BLaER1 treated with 17β-estradiol and CSF1 and Interleukin-3, amounts not matched to agents 10 nM and 100 nM (cell line): ENCODE results near the gene TLE1.
"Not testable (repeated sequence)": the region's sequence is repeated elsewhere in the genome, so short reads cannot be mapped to it uniquely, and the experiment has no call there.

Experiments used
- H3K27ac ChIP-seq, 11 experiments: shearing (Covaris generic); formaldehyde crosslinking; 2 replicates each; pipeline ENCODE4 v1.8.1; 2022
- H3K27me3 ChIP-seq, 11 experiments: shearing (Covaris generic); formaldehyde crosslinking; 2 replicates each; pipeline ENCODE4 v1.8.1; 2022
- H3K36me3 ChIP-seq, 11 experiments: shearing (Covaris generic); formaldehyde crosslinking; 2 replicates each; pipeline ENCODE4 v1.8.1; 2022
- H3K4me1 ChIP-seq, 10 experiments: shearing (Covaris generic); formaldehyde crosslinking; 2 replicates each; pipeline ENCODE4 v1.8.1; 2022
- H3K4me2 ChIP-seq, 11 experiments: shearing (Covaris generic); formaldehyde crosslinking; 2 replicates each; pipeline ENCODE4 v1.8.1; 2022
- H3K4me3 ChIP-seq, 10 experiments: shearing (Covaris generic); formaldehyde crosslinking; 2 replicates each; pipeline ENCODE4 v1.8.1; 2022
- H3K9ac ChIP-seq, 11 experiments: shearing (Covaris generic); formaldehyde crosslinking; 2 replicates each; pipeline ENCODE4 v1.8.1; 2022
- H3K9me3 ChIP-seq, 11 experiments: shearing (Covaris generic); formaldehyde crosslinking; replicated peaks in 1 of 11; 2 replicates each; pipeline ENCODE4 v1.8.1; 2022
- H4K20me1 ChIP-seq, 11 experiments: shearing (Covaris generic); formaldehyde crosslinking; 2 replicates each; pipeline ENCODE4 v1.8.1; 2022
- Cebpa-rat ChIP-seq, 11 experiments: shearing (Covaris generic); IDR thresholded peaks; 2 replicates each; pipeline ENCODE4 v1.8.1; 2022

TLE1 gene

DNA sequence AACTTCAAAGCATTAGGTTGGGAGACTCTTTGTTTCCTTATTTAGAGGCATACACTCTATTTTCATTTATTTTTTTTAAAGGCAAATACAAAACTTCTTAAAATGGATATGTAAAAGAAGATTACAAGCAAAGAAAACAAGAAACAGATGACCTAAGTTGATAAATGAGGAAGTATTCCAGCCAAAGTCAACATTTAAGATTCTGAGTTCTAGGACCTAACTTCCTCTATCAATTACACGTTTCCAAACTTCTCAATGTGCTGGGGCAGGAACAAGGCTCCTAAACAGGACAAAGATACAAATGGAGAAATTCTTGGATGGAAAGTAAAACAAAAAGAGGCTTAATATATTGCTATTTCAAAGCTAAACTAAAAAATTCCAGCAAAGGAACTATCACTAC, 89.5 kb downstream of the TLE1 start:
- Histone ChIP-seq H3K27ac (no peak overlapping the region), H3K4me2 (peak overlapping the region in 2 of 11 experiments; percentile 33 to 51; a peak in 3 of 22 replicates), H3K9me3 (no peaks in the 10 kb centered on the region), H3K4me1 (peaks cover 31 to 44% (median 40%) of the 10 kb centered on the region in 10 experiments), H3K4me3 (no peak overlapping the region), H3K27me3 (peaks cover 0 to 30% (median 0%) of the 10 kb centered on the region in 11 experiments; a peak in 6 of 22 replicates), H3K9ac (no peak overlapping the region), H3K36me3 (peaks cover 0 to 58% (median 25%) of the 10 kb centered on the region in 11 experiments; a peak in 16 of 22 replicates), H4K20me1 (peaks cover 0 to 34% (median 9%) of the 10 kb centered on the region in 11 experiments; a peak in 7 of 22 replicates)
- no peak for TF ChIP-seq Cebpa-rat (IDR thresholded peaks at IDR 0.05)

DNA sequence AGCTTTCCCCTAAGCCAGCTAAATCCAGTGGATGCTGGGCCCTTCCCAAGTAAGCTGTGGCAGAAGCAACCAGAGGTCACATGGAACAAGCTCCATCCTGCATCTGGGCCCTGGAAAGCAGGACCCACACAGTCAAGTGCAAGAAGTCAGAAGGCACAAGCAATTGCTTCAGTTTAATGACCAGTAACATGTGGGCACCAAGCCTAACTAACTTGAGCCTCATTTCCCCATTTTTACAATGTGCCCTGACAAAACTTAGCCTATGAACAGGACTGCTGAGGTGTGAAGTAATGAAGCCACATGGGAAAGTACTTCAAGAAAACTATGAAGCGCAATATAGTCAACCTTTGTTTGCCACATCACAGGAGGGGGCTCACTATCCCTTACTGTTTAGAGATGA, 90.5 kb downstream of the TLE1 start:
- peaks cover 0 to 30% (median 9%) of the 10 kb centered on the region in 11 experiments; a peak in 7 of 22 replicates for H4K20me1 ChIP-seq
- H3K36me3 ChIP-seq: peaks cover 0 to 56% (median 17%) of the 10 kb centered on the region in 11 experiments; a peak in 14 of 22 replicates
- no peak for TF ChIP-seq Cebpa-rat (IDR thresholded peaks at IDR 0.05)
- peaks cover 0 to 7% (median 0%) of the 10 kb centered on the region in 11 experiments; a peak in 3 of 22 replicates for H3K9me3 ChIP-seq
- H3K4me3 ChIP-seq: no peak overlapping the region
- no peak overlapping the region for H3K9ac ChIP-seq
- peaks cover 0 to 30% (median 0%) of the 10 kb centered on the region in 11 experiments; a peak in 6 of 22 replicates for H3K27me3 ChIP-seq
- H3K4me2 ChIP-seq: peak overlapping the region; percentile 51 to 97 (median 84); a peak in 21 of 22 replicates
- H3K27ac ChIP-seq: no peak overlapping the region
- H3K4me1 ChIP-seq: peaks cover 35 to 52% (median 45%) of the 10 kb centered on the region in 10 experiments

DNA sequence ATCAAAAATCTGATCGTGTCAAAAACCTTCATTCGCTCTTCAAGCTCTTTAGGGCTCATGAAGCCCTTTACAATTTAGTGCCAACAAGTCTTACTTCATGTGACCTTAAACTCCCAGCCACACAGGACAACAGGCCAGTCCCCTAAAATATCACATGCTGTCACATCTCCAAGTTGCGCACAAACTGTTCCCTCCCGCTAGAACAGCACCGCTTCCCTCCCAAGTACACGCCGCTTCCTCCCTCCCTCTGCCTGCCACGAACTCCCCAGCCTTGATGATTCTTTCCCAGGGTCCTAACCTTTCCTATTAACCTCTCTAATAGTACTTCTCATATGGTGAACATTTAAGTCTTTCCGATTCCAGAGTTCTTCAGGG, 91.2 kb downstream of the TLE1 start:
- no peak for TF ChIP-seq Cebpa-rat (IDR thresholded peaks at IDR 0.05)
- peaks cover 39 to 59% (median 52%) of the 10 kb centered on the region in 10 experiments for H3K4me1 ChIP-seq
- H4K20me1 ChIP-seq: peaks cover 0 to 30% (median 9%) of the 10 kb centered on the region in 11 experiments; a peak in 7 of 22 replicates
- H3K36me3 ChIP-seq: peaks cover 0 to 51% (median 14%) of the 10 kb centered on the region in 11 experiments; a peak in 13 of 22 replicates
- H3K27me3 ChIP-seq: peaks cover 0 to 30% (median 0%) of the 10 kb centered on the region in 11 experiments; a peak in 6 of 22 replicates
- H3K9ac ChIP-seq: peak overlapping the region in 3 of 11 experiments; percentile 11 to 50 (median 32); a peak in 1 of 22 replicates
- H3K9me3 ChIP-seq: peaks cover 0 to 7% (median 0%) of the 10 kb centered on the region in 11 experiments; a peak in 3 of 22 replicates
- 0 out of 20 replicates have a peak overlapping the region, but pooled peaks of 1 of the 10 experiments have one; percentile 3 for H3K4me3 ChIP-seq
- H3K4me2 ChIP-seq: peak overlapping the region; percentile 51 to 97 (median 84)
- peak overlapping the region in 2 of 11 experiments; percentile 3 to 64; a peak in 2 of 22 replicates for H3K27ac ChIP-seq

DNA sequence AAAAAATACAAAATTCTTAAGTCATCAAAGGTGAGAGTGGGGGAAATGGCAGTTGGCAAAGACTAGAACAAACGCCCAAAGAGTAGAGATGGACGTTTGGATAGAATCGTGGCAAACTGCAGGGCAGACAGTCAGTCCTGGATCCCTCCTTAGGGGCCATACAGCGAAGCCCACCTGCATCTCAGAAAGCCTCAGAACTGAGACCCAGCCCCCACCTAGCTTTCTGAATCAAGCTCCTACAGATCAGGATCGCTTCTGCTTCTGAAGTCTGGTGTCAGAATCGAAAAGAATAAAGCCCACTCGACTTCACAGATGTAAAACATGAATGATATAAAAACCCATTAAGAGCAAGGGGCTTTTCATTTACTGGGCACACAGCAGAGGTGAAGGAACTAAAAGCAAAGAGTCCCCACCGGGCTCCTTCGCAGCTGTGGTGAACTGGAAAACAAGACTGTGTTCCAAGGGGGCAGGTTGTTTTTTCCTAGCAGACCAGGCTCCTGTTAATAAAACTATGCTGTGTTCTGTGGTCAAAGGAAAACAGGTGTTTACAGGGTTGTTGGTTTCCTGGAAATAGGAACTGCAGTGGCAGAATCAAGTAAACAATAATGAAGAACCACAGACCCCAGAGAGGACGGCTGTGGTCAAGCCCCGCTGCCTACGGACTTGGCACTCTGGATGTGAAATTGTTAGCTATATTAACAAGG, 91.8 kb downstream of the TLE1 start:
- Histone ChIP-seq H3K4me3 (peak overlapping the region in 2 of 10 experiments; percentile 3 to 29; a peak in 2 of 20 replicates), H3K9ac (peak overlapping the region in 4 of 11 experiments; percentile 11 to 50 (median 22); a peak in 4 of 22 replicates), H3K4me1 (peaks cover 44 to 64% (median 57%) of the 10 kb centered on the region in 10 experiments), H3K27ac (peak overlapping the region in 3 of 11 experiments; percentile 3 to 64 (median 3); a peak in 3 of 22 replicates), H3K27me3 (peaks cover 0 to 30% (median 0%) of the 10 kb centered on the region in 11 experiments; a peak in 6 of 22 replicates), H3K36me3 (peaks cover 0 to 45% (median 9%) of the 10 kb centered on the region in 11 experiments; a peak in 13 of 22 replicates), H3K9me3 (peaks cover 0 to 7% (median 0%) of the 10 kb centered on the region in 11 experiments; a peak in 3 of 22 replicates), H3K4me2 (peak overlapping the region; percentile 51 to 97 (median 84)), H4K20me1 (peaks cover 0 to 30% (median 9%) of the 10 kb centered on the region in 11 experiments; a peak in 7 of 22 replicates)
- no peak for TF ChIP-seq Cebpa-rat (IDR thresholded peaks at IDR 0.05)

DNA sequence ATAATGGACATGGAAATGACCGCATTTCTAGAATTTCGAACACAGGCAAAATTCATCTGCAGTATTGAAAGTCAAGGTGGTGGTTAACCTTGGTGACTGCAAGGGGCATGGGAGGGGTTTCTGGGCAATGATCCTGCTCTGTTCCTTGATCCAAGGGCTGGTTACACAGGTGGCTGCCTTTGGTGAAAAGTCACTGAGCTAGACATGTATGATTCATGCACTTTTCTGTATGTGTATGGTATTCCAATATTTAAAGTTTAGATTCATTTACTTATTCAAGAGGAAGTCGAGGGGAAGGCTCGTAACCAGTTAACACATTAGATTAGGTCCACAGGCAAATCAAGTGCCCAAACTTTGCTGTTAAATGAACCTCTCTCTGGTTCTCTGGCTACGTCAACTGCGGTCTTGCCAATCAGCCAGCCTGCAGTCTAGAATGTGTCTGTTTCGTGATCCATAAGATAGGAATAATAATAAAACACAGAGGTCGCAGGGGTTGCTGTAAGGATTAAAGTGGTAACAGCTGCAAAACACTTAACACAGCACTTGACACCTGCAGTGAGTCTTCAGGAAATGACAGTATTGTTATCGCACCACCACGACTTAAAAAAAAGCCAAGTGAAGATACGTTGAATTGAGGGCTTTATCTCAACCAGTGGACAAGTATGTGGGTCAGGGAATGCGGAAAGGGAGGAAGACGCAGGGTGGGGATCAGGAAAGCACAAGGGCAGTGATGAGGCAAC, 92.5 kb downstream of the TLE1 start:
- Histone ChIP-seq H4K20me1 (peaks cover 0 to 30% (median 9%) of the 10 kb centered on the region in 11 experiments; a peak in 7 of 22 replicates), H3K4me1 (peaks cover 51 to 72% (median 65%) of the 10 kb centered on the region in 10 experiments), H3K9me3 (peaks cover 0 to 7% (median 0%) of the 10 kb centered on the region in 11 experiments; a peak in 3 of 22 replicates), H3K4me3 (peak overlapping the region in 1 of 10 experiments; percentile 29; a peak in 2 of 20 replicates), H3K27ac (peak overlapping the region in 2 of 11 experiments; percentile 3 to 64; a peak in 3 of 22 replicates), H3K27me3 (peaks cover 0 to 30% (median 0%) of the 10 kb centered on the region in 11 experiments; a peak in 6 of 22 replicates), H3K4me2 (peak overlapping the region; percentile 51 to 97 (median 84)), H3K9ac (peak overlapping the region in 2 of 11 experiments; percentile 11 to 50; a peak in 3 of 22 replicates), H3K36me3 (peaks cover 0 to 39% (median 2%) of the 10 kb centered on the region in 11 experiments; a peak in 13 of 22 replicates)
- no peak for TF ChIP-seq Cebpa-rat (IDR thresholded peaks at IDR 0.05)

DNA sequence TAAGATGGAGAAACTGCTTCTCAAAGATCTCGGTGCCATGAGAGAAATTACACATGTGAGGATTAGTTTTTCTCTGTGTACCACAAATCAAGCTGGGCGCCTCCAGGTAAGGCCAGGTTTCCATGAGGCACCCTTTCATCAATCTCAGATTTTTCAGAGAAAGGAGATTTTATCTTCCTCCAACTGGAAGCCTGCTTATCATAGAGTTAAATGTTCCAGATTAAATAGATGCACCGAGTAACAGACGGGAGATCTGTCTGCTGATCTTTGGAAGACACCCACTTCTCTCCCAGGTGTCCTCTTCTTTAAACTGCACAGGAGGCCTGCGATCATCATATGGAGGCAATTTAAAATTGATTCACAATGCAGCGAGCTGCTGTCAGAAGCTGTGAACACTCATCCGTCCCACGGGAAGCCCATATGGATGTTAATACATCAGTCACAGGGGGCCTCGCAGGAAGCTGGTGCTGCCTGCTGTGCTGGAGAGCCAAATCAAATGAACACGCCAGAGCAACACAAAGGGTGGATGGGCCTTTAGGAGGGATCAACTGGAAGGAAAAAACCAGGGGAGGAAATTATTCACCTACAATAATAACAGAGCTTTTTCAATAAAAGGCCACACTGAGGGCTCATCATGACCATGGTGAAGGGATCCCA, 93.3 kb downstream of the TLE1 start:
- TF ChIP-seq Cebpa-rat (IDR thresholded peaks at IDR 0.05): no peak
- peaks cover 0 to 7% (median 0%) of the 10 kb centered on the region in 11 experiments; a peak in 3 of 22 replicates for H3K9me3 ChIP-seq
- no peak overlapping the region for H3K9ac ChIP-seq
- H3K27ac ChIP-seq: peak overlapping the region in 1 of 11 experiments; percentile 64; a peak in 2 of 22 replicates
- peaks cover 0 to 30% (median 9%) of the 10 kb centered on the region in 11 experiments; a peak in 7 of 22 replicates for H4K20me1 ChIP-seq
- H3K4me1 ChIP-seq: peaks cover 54 to 75% (median 69%) of the 10 kb centered on the region in 10 experiments
- peak overlapping the region in 9 of 11 experiments; percentile 73 to 97 (median 88); a peak in 17 of 22 replicates for H3K4me2 ChIP-seq
- no peak overlapping the region for H3K4me3 ChIP-seq
- peaks cover 0 to 30% (median 0%) of the 10 kb centered on the region in 11 experiments; a peak in 6 of 22 replicates for H3K27me3 ChIP-seq
- peaks cover 0 to 40% (median 5%) of the 10 kb centered on the region in 11 experiments; a peak in 11 of 22 replicates for H3K36me3 ChIP-seq

DNA sequence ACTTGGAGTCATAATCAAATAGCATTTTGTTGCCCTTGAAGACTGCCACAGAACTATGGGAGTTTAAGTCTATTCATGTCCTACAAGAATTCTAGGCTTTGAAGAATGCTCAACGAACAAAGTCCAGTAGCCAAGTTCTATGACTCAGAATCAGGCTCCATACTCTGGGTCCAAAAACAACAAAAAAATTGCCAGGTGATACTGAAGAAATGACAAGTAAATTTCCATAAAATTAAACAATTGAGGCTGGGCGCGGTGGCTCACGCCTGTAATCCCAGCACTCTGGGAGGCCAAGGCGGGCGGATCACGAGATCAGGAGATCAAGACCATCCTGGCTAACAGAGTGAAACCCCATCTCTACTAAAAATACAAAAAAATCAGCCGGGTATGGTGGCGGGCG, 94.1 kb downstream of the TLE1 start:
- not testable (repeated sequence) for H3K9ac ChIP-seq, H3K27ac ChIP-seq, H3K4me3 ChIP-seq, H3K9me3 ChIP-seq
- Histone ChIP-seq H3K4me1 (peaks cover 54 to 75% (median 69%) of the 10 kb centered on the region in 10 experiments), H3K4me2 (peak overlapping the region in 4 of 11 experiments; percentile 75 to 97 (median 86); a peak in 8 of 22 replicates), H3K36me3 (peaks cover 0 to 41% (median 7%) of the 10 kb centered on the region in 11 experiments; a peak in 13 of 22 replicates), H4K20me1 (peaks cover 0 to 30% (median 9%) of the 10 kb centered on the region in 11 experiments; a peak in 7 of 22 replicates), H3K27me3 (peaks cover 0 to 30% (median 0%) of the 10 kb centered on the region in 11 experiments; a peak in 6 of 22 replicates)
